Adrenal gland (tissue), 12 donors: ENCODE results near the gene MED22. TPM values are rescaled to one million over a fixed set of nuclear protein-coding genes. Genes with fewer than 3 reads are reported as not detected.

Experiments
- DNase-seq, 7 donors: peaks; one replicate each; pipeline ENCODE4 v3.0.0-alpha.2; 2019 to 2020
- H3K27ac ChIP-seq, 5 donors: fragments of 200-600 bp; sonication (generic) in 4 of 5; 1 replicate in 3 of 5; 2 replicates in 2 of 5; pipeline versions ENCODE4 v1.5.1 to v1.8.0; 2016 to 2020; ENCODE audit warnings: mild to moderate bottlenecking in 1 of 5
- H3K27me3 ChIP-seq: fragments of 200-600 bp; 2 replicates; pipeline ENCODE4 v1.8.0; 2021
- H3K36me3 ChIP-seq, 2 donors: fragments of 200-600 bp; replicated peaks in 1 of 2; 1 replicate in 1 of 2; 2 replicates in 1 of 2; pipeline versions ENCODE4 v1.5.1 to v1.8.0; 2018 to 2022
- H3K4me1 ChIP-seq, 2 donors: fragments of 200-600 bp; replicated peaks in 1 of 2; 1 replicate in 1 of 2; 2 replicates in 1 of 2; pipeline versions ENCODE4 v1.5.1 to v1.8.0; 2018 to 2021
- H3K4me3 ChIP-seq, 4 donors: fragments of 200-600 bp; sonication (generic) in 3 of 4; one replicate each; pipeline ENCODE4 v1.5.1; 2016 to 2018
- H3K9me3 ChIP-seq, 3 donors: fragments of 200-600 bp; sonication (generic) in 1 of 3; replicated peaks in 1 of 3; 1 replicate in 2 of 3; 2 replicates in 1 of 3; pipeline versions ENCODE4 v1.5.1 to v1.8.0; 2016 to 2021
- CTCF ChIP-seq, 6 experiments: fragments of 450-650 bp in 4 of 6; fragments of 200-600 bp in 2 of 6; sonication (generic) in 1 of 6; IDR thresholded peaks; 1 replicate in 5 of 6; 2 replicates in 1 of 6; pipeline versions ENCODE4 v1.5.1 to v1.8.0; 2016 to 2021; ENCODE audit warnings: antibody characterized with exemption in 6 of 6, mild to moderate bottlenecking in 2 of 6, moderate library complexity in 1 of 6
- POLR2A ChIP-seq, 2 donors: fragments of 450-650 bp; IDR thresholded peaks; one replicate each; pipeline ENCODE4 v1.6.1; 2017; ENCODE audit warnings: antibody characterized with exemption in 2 of 2, mild to moderate bottlenecking in 2 of 2, moderate library complexity in 1 of 2
- WGBS, 4 donors: extraction: QIAGEN DNeasy Blood & Tissue Kit in 2 of 4; methylation state at CpG; one replicate each; pipeline versions ENCODE4 v1.1.5 to v1.1.7; 2013 to 2017; 5-methylcytosine and 5-hydroxymethylcytosine counted together
- intact Hi-C, 2 donors: fragments of 100-400 bp; cut with DNase I; formaldehyde crosslinking; loops; one replicate each; pipeline versions ENCODE4 v1.14.1 to v1.15.0; 2022 to 2023
- polyA plus RNA-seq, 3 donors: library from polyadenylated mRNA; stranded (reverse); fragments of 200-250 nt in 2 of 3; fragments of 350-450 nt in 1 of 3; fragmentation: Illumina TruSeq in 1 of 3; extraction: RNeasy Lipid Tissue Mini Kit (QIAGEN cat#74804) in 1 of 3; gene quantifications; one replicate each; pipeline ENCODE4 v1.2.3, GENCODE V29; 2013 to 2014
- total RNA-seq, 9 donors: library from RNA; depleted of rRNA in 4 of 9; stranded (reverse); fragments of >200 nt in 4 of 9; fragments of 120-200 nt in 1 of 9; fragmentation: NEBNext Ultra II Directional in 1 of 9; extraction: Animal tissue kit (Norgen Biotek cat#: 25700) in 1 of 9; gene quantifications; one replicate each; pipeline versions ENCODE4 v1.1.0 to v1.2.4, GENCODE V29; 2013 to 2023
- donor health status: healthy with polysubstance abuse.
- donor health status: Bipolar disorder and iron deficiency.
- donor health status: DM: yes; HTN: yes; CAD: no.
- donor health status: DM: no; HTN: no; CAD: no.
- donor health status: DM: no; HTN: no; CAD: no.
- donor health status: DM: yes; HTN: yes; CAD: no.

The MED22 gene
- total and polyA plus RNA-seq, 12 donors: 11.4 to 38.0 (median 28.5) TPM

- DNase-seq: no peak
- 90 to 95% (median 93%) methylated on average over 7 to 12 of the region's 12 CpGs for WGBS, 4 donors
- Histone ChIP-seq H3K9me3 (no peaks in the 10 kb centered on the region), H3K4me3 (no peak overlapping the region), H3K27ac (no peak overlapping the region), H3K27me3 (no peaks in the 10 kb centered on the region), H3K36me3 (peaks cover 0 to 60% of the 10 kb centered on the region in 2 donors), H3K4me1 (peaks cover 18 to 38% of the 10 kb centered on the region in 2 donors)
- intact Hi-C loops: no loop called here
- TF ChIP-seq POLR2A (IDR thresholded peaks at IDR 0.05) (no peak), CTCF (IDR thresholded peaks at IDR 0.05) (no peak)
Observed at GRCh38 chr9:133344979-133345378, 3.0 kb downstream of the MED22 start.

GRCh38 chr9:133344071-133344470 lies 3.9 kb downstream of the MED22 start:
- no peaks in the 10 kb centered on the region for H3K27me3 ChIP-seq
- peaks cover 15 to 38% of the 10 kb centered on the region in 2 donors for H3K4me1 ChIP-seq
- TF ChIP-seq POLR2A (IDR thresholded peaks at IDR 0.05) (no peak), CTCF (IDR thresholded peaks at IDR 0.05) (no peak)
- no peak for DNase-seq
- H3K9me3 ChIP-seq: no peaks in the 10 kb centered on the region
- H3K36me3 ChIP-seq: peaks cover 0 to 56% of the 10 kb centered on the region in 2 donors
- no peak overlapping the region for H3K4me3 ChIP-seq
- no peak overlapping the region for H3K27ac ChIP-seq
- WGBS, 4 donors: 85 to 96% (median 95%) methylated on average over 4 to 19 of the region's 19 CpGs
- intact Hi-C loops: no loop called here

- Histone ChIP-seq H3K4me3 (no peak overlapping the region), H3K27ac (peak overlapping the region in 1 of 5 donors; percentile 85), H3K27me3 (no peaks in the 10 kb centered on the region), H3K9me3 (no peaks in the 10 kb centered on the region), H3K4me1 (peaks cover 13 to 36% of the 10 kb centered on the region in 2 donors), H3K36me3 (peaks cover 0 to 56% of the 10 kb centered on the region in 2 donors)
- DNase-seq: peak in 1 of 7 donors; percentile 24
- 83 to 91% (median 85%) methylated on average over 6 to 11 of the region's 11 CpGs for WGBS, 4 donors
- no peak for TF ChIP-seq POLR2A (IDR thresholded peaks at IDR 0.05)
- TF ChIP-seq CTCF (IDR thresholded peaks at IDR 0.05): no peak
- intact Hi-C loops: no loop called here
Observed at GRCh38 chr9:133342570-133342969, 5.4 kb downstream of the MED22 start.

GRCh38 chr9:133342069-133342406 lies 5.9 kb downstream of the MED22 start:
- WGBS, 4 donors: 79 to 87% (median 85%) methylated on average over 12 of the region's 12 CpGs
- no peak for TF ChIP-seq POLR2A (IDR thresholded peaks at IDR 0.05)
- TF ChIP-seq CTCF (IDR thresholded peaks at IDR 0.05): no peak
- no peak overlapping the region for H3K4me3 ChIP-seq
- no peaks in the 10 kb centered on the region for H3K9me3 ChIP-seq
- H3K27me3 ChIP-seq: no peaks in the 10 kb centered on the region
- H3K36me3 ChIP-seq: peaks cover 0 to 56% of the 10 kb centered on the region in 2 donors
- intact Hi-C loops: no loop called here
- DNase-seq: peak in 1 of 7 donors; percentile 17
- H3K4me1 ChIP-seq: peaks cover 14 to 33% of the 10 kb centered on the region in 2 donors
- H3K27ac ChIP-seq: peak overlapping the region in 3 of 5 donors; percentile 61 to 89 (median 85)
